ENCODE results near the gene MGAT5B. TPM values are rescaled to one million over a fixed set of nuclear protein-coding genes. Genes with fewer than 3 reads are reported as not detected.

Gene MGAT5B
- total and polyA plus RNA-seq, 2 donors from 2014 or later = 0.56 to 2.3 TPM

GRCh38 chr17:76843703-76844484 is 24.3 kb upstream of the MGAT5B start:
- no peaks in the 10 kb centered on the region for H3K36me3 ChIP-seq (ENCODE audit: control insufficient read depth in 2 of 3, insufficient read depth in 3 of 3, low read length in 3 of 3)
- FAIRE-seq (no peak), DNase-seq (no peak)
- intact Hi-C loops (cut with DNase I) = no loop called here
- no peaks in the 10 kb centered on the region for H3K27me3 ChIP-seq (ENCODE audit: control insufficient read depth, insufficient read depth, low read length)
- H3K9me3 ChIP-seq (ENCODE audit: control insufficient read depth in 2 of 3, insufficient read depth in 1 of 3, low read length in 3 of 3) = no peaks in the 10 kb centered on the region
- no peak overlapping the region for H3K27ac ChIP-seq (ENCODE audit: low read depth in 2 of 2, low read length in 2 of 2)
- H3K9ac ChIP-seq (ENCODE audit: low read length in 3 of 3) = no peak overlapping the region
- TF ChIP-seq CTCF (IDR thresholded peaks at IDR 0.05; ENCODE audit: borderline replicate concordance, extremely low read depth, insufficient read depth) = no peak
- H3K4me1 ChIP-seq (ENCODE audit: control insufficient read depth in 2 of 3, insufficient read depth in 2 of 3, low read depth in 1 of 3, low read length in 3 of 3) = peaks cover 0 to 2% (median 0%) of the 10 kb centered on the region in 3 donors
- H3K4me3 ChIP-seq (ENCODE audit: low read length in 3 of 3) = no peak overlapping the region

- Histone ChIP-seq H3K27me3 (ENCODE audit: control insufficient read depth, insufficient read depth, low read length) (no peaks in the 10 kb centered on the region), H3K36me3 (ENCODE audit: control insufficient read depth in 2 of 3, insufficient read depth in 3 of 3, low read length in 3 of 3) (no peaks in the 10 kb centered on the region), H3K9me3 (ENCODE audit: control insufficient read depth in 2 of 3, insufficient read depth in 1 of 3, low read length in 3 of 3) (no peaks in the 10 kb centered on the region), H3K9ac (ENCODE audit: low read length in 3 of 3) (no peak overlapping the region), H3K4me3 (ENCODE audit: low read length in 3 of 3) (no peak overlapping the region), H3K4me1 (ENCODE audit: control insufficient read depth in 2 of 3, insufficient read depth in 2 of 3, low read depth in 1 of 3, low read length in 3 of 3) (peaks cover 0 to 2% (median 0%) of the 10 kb centered on the region in 3 donors), H3K27ac (ENCODE audit: low read depth in 2 of 2, low read length in 2 of 2) (no peak overlapping the region)
- intact Hi-C loops (cut with DNase I) = no loop called here
- DNase-seq = no peak
- no peak for TF ChIP-seq CTCF (IDR thresholded peaks at IDR 0.05; ENCODE audit: borderline replicate concordance, extremely low read depth, insufficient read depth)
- FAIRE-seq = no peak
Observed at GRCh38 chr17:76844485-76844829, 23.7 kb upstream of the MGAT5B start.

- FAIRE-seq (no peak), DNase-seq (no peak)
- no peaks in the 10 kb centered on the region for H3K36me3 ChIP-seq (ENCODE audit: control insufficient read depth in 2 of 3, insufficient read depth in 3 of 3, low read length in 3 of 3)
- H3K27me3 ChIP-seq (ENCODE audit: control insufficient read depth, insufficient read depth, low read length) = no peaks in the 10 kb centered on the region
- intact Hi-C loops (cut with DNase I) = no loop called here
- H3K27ac ChIP-seq (ENCODE audit: low read depth in 2 of 2, low read length in 2 of 2) = no peak overlapping the region
- no peak for TF ChIP-seq CTCF (IDR thresholded peaks at IDR 0.05; ENCODE audit: borderline replicate concordance, extremely low read depth, insufficient read depth)
- no peaks in the 10 kb centered on the region for H3K9me3 ChIP-seq (ENCODE audit: control insufficient read depth in 2 of 3, insufficient read depth in 1 of 3, low read length in 3 of 3)
- H3K4me1 ChIP-seq (ENCODE audit: control insufficient read depth in 2 of 3, insufficient read depth in 2 of 3, low read depth in 1 of 3, low read length in 3 of 3) = peaks cover 0 to 2% (median 0%) of the 10 kb centered on the region in 3 donors
- no peak overlapping the region for H3K9ac ChIP-seq (ENCODE audit: low read length in 3 of 3)
- H3K4me3 ChIP-seq (ENCODE audit: low read length in 3 of 3) = no peak overlapping the region
Observed at GRCh38 chr17:76844846-76845245, 23.4 kb upstream of the MGAT5B start.
